Pancreas (tissue), 10 donors: ENCODE data around the gene MYBPH. TPM values are rescaled to one million over a fixed set of nuclear protein-coding genes. Genes with fewer than 3 reads are reported as not detected.

Experiments used
- ATAC-seq, 4 donors: fragments of 200-7000 bp; cut with Tn5 transposase; one replicate each; pipeline versions ENCODE4 v1.8.0 to v1.9.1; 2020; ENCODE audit warnings: mild to moderate bottlenecking in 4 of 4, moderate library complexity in 4 of 4
- DNase-seq, 6 donors: peaks; one replicate each; pipeline ENCODE4 v3.0.0-alpha.2; 2020
- FAIRE-seq: peaks from 2 replicates; lab custom pipeline; 2012; peaks lifted over from hg19 to GRCh38; lab: Jason Lieb, UNC
- H3K27ac ChIP-seq, 4 donors: fragments of 200-600 bp; sonication (generic); 1 replicate in 3 of 4; 2 replicates in 1 of 4; pipeline versions ENCODE4 v1.5.0 to v1.8.0; 2020
- H3K27me3 ChIP-seq, 4 donors: fragments of 200-600 bp; one replicate each; pipeline ENCODE4 v1.8.0; 2021
- H3K36me3 ChIP-seq, 3 donors: fragments of 200-600 bp; sonication (generic) in 1 of 3; one replicate each; pipeline versions ENCODE4 v1.5.0 to v1.8.0; 2020 to 2021
- H3K4me1 ChIP-seq, 3 donors: fragments of 200-600 bp; one replicate each; pipeline ENCODE4 v1.8.0; 2021
- H3K4me3 ChIP-seq, 4 donors: fragments of 200-600 bp; sonication (generic) in 2 of 4; one replicate each; pipeline versions ENCODE4 v1.5.0 to v1.8.0; 2020 to 2021
- H3K9me3 ChIP-seq, 4 donors: fragments of 200-600 bp; one replicate each; pipeline ENCODE4 v1.8.0; 2021
- WGBS, 2 donors: extraction: QIAGEN DNeasy Blood & Tissue Kit; methylation state at CpG; one replicate each; pipeline ENCODE4 v1.1.7; 2013; 5-methylcytosine and 5-hydroxymethylcytosine counted together
- intact Hi-C, 3 donors: fragments of 100-400 bp; cut with DNase I; formaldehyde crosslinking; loops; one replicate each; pipeline versions ENCODE4 v1.11.1 to v1.14.2; 2022
- polyA plus RNA-seq, 2 donors: library from polyadenylated mRNA; stranded (reverse); fragments of 200-250 nt; gene quantifications; one replicate each; pipeline ENCODE4 v1.2.3, GENCODE V29; 2013
- total RNA-seq, 6 donors: library from RNA; stranded (reverse); fragmentation: NEBNext Ultra II Directional in 4 of 6; extraction: Animal tissue kit (Norgen Biotek cat#: 25700) in 4 of 6; gene quantifications; one replicate each; pipeline versions ENCODE4 v1.2.1 to v1.2.4, GENCODE V29; 2021 to 2023
- TF ChIP-seq, protein P1 (sequence below), 4 donors: fragments of 200-600 bp; sonication (generic) in 3 of 4; IDR thresholded peaks; one replicate each; pipeline versions ENCODE4 v1.5.0 to v1.8.0; 2021; ENCODE audit warnings: antibody characterized with exemption in 4 of 4
- donor health status: healthy with polysubstance abuse.
- donor health status: DM: no; HTN: no; CAD: no; lungs with moderate emphysema.
- donor health status: DM: no; HTN: no; CAD: no.
- donor health status: control.
- donor health status: control.
- donor health status: Bipolar disorder and iron deficiency.
- donor health status: DM: yes; HTN: yes; CAD: no.
- donor health status: DM: no; HTN: no; CAD: no.
- donor health status: DM: no; HTN: no; CAD: no.
- donor health status: DM: yes; HTN: yes; CAD: no.

Gene MYBPH
- total and polyA plus RNA-seq, 8 donors = not detected

DNA sequence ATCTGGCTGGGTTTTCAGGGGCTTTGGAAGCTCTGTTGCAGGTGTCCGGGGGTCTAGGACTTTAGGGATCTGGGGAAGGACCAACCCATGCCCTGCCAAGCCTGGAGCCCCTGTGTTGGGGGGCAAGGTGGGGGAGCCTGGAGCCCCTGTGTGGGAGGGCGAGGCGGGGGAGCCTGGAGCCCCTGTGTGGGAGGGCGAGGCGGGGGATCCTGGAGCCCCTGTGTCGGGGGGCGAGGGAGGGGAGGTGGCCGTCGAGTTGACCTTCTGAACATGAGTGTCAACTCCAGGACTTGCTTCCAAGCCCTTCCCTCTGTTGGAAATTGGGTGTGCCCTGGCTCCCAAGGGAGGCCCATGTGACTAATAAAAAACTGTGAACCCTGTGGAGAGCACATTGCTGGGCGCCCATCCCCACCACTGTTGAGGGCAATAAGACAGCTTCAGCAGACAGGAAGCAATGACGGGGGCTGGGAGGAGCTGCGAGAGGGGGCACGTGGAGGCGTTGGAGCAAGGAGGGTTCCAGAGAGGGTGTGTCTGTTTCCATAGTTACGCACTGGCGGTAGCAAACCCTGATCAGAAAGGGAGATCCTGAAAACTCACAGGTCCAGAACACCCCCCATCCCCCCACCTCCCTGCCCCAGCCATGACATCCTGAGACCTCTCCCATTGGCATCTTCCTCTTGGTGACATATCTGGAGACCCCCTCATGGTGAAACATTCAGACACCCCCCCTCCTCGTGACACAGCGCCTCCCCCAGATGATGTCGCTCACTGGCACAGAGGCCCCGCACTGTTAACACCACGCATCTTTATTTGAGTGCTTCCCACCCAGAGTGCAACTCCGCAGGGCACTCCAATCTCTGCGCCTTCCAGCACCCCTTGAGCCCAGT lies 8.4 kb downstream of the MYBPH start:
- Histone ChIP-seq H3K4me3 (no peak overlapping the region), H3K36me3 (no peaks in the 10 kb centered on the region), H3K4me1 (no peaks in the 10 kb centered on the region), H3K27me3 (no peaks in the 10 kb centered on the region), H3K27ac (no peak overlapping the region), H3K9me3 (no peaks in the 10 kb centered on the region)
- ATAC-seq (no peak), DNase-seq (peak in 1 of 6 donors; percentile 43), FAIRE-seq (no peak)
- intact Hi-C loops = no loop called here
- TF ChIP-seq, protein P1, sequence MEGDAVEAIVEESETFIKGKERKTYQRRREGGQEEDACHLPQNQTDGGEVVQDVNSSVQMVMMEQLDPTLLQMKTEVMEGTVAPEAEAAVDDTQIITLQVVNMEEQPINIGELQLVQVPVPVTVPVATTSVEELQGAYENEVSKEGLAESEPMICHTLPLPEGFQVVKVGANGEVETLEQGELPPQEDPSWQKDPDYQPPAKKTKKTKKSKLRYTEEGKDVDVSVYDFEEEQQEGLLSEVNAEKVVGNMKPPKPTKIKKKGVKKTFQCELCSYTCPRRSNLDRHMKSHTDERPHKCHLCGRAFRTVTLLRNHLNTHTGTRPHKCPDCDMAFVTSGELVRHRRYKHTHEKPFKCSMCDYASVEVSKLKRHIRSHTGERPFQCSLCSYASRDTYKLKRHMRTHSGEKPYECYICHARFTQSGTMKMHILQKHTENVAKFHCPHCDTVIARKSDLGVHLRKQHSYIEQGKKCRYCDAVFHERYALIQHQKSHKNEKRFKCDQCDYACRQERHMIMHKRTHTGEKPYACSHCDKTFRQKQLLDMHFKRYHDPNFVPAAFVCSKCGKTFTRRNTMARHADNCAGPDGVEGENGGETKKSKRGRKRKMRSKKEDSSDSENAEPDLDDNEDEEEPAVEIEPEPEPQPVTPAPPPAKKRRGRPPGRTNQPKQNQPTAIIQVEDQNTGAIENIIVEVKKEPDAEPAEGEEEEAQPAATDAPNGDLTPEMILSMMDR (IDR thresholded peaks at IDR 0.05) = no peak
- WGBS, 2 donors = 81 to 86% methylated on average over 22 to 23 of the region's 23 CpGs

DNA sequence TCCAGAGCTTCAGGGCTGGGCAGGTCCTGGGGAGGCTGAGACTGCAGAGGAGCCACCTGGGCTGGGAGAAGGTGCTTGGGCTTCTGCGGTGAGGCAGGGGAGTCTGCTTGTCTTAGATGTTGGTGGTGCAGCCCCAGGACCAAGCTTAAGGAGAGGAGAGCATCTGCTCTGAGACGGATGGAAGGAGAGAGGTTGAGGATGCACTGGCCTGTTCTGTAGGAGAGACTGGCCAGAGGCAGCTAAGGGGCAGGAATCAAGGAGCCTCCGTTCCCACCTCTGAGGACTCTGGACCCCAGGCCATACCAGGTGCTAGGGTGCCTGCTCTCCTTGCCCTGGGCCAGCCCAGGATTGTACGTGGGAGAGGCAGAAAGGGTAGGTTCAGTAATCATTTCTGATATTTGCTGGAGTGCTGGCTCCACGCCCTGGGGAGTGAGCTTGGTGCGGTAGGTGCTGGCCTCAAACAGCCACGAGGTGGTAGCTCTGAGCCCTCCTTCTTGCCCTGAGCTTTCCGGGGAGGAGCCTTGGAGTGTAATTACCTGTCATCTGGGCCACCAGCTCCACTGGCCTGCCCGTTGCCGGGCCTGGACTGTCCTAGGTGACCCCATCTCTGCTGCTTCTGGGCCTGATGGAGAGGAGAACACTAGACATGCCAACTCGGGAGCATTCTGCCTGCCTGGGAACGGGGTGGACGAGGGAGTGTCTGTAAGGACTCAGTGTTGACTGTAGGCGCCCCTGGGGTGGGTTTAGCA lies 9.3 kb downstream of the MYBPH start:
- Histone ChIP-seq H3K36me3 (no peaks in the 10 kb centered on the region), H3K27ac (no peak overlapping the region), H3K27me3 (no peaks in the 10 kb centered on the region), H3K4me1 (no peaks in the 10 kb centered on the region), H3K9me3 (no peaks in the 10 kb centered on the region), H3K4me3 (no peak overlapping the region)
- WGBS, 2 donors = 42 to 44% methylated on average over 14 of the region's 14 CpGs
- DNase-seq = peak in 4 of 6 donors; percentile 29 to 69 (median 58)
- FAIRE-seq = no peak
- intact Hi-C loops = no loop called here
- TF ChIP-seq, protein P1 (IDR thresholded peaks at IDR 0.05) = peak in 1 of 4 donors; percentile 14
- peak; percentile 84 to 92 (median 88) for ATAC-seq

DNA sequence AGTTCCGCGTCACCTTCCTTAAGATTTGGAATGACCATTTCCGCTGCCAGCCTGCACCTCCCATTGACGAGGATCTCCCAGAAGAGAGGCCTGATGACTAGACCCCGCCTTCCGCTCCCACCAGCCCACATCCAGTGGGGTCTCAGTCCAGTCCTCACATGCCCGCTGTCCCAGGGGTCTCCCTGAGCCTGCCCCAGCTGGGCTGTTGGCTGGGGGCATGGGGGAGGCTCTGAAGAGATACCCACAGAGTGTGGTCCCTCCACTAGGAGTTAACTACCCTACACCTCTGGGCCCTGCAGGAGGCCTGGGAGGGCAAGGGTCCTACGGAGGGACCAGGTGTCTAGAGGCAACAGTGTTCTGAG lies 9.8 kb downstream of the MYBPH start:
- ATAC-seq = no peak
- no peak overlapping the region for H3K27ac ChIP-seq
- FAIRE-seq = no peak
- TF ChIP-seq, protein P1 (IDR thresholded peaks at IDR 0.05) = no peak
- H3K4me1 ChIP-seq = no peaks in the 10 kb centered on the region
- DNase-seq = no peak
- no peak overlapping the region for H3K4me3 ChIP-seq
- WGBS, 2 donors = 88 to 91% methylated on average over 8 of the region's 8 CpGs
- no peaks in the 10 kb centered on the region for H3K9me3 ChIP-seq
- intact Hi-C loops = no loop called here
- no peaks in the 10 kb centered on the region for H3K36me3 ChIP-seq
- no peaks in the 10 kb centered on the region for H3K27me3 ChIP-seq

DNA sequence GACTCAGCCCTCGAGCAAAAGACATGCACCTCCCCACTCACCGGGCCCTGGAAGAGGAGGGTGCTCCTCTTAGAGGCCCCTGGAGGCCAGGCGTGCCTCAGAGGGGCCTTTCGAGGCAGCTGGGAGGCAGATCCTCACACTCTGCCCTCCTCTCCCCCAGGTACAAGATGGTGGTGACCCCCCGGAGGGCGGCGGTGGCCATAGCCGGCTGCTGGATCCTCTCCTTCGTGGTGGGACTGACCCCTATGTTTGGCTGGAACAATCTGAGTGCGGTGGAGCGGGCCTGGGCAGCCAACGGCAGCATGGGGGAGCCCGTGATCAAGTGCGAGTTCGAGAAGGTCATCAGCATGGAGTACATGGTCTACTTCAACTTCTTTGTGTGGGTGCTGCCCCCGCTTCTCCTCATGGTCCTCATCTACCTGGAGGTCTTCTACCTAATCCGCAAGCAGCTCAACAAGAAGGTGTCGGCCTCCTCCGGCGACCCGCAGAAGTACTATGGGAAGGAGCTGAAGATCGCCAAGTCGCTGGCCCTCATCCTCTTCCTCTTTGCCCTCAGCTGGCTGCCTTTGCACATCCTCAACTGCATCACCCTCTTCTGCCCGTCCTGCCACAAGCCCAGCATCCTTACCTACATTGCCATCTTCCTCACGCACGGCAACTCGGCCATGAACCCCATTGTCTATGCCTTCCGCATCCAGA lies 10.4 kb downstream of the MYBPH start:
- no peaks in the 10 kb centered on the region for H3K9me3 ChIP-seq
- DNase-seq = no peak
- TF ChIP-seq, protein P1 (IDR thresholded peaks at IDR 0.05) = no peak
- H3K4me1 ChIP-seq = no peaks in the 10 kb centered on the region
- H3K4me3 ChIP-seq = no peak overlapping the region
- no peaks in the 10 kb centered on the region for H3K27me3 ChIP-seq
- no peaks in the 10 kb centered on the region for H3K36me3 ChIP-seq
- WGBS, 2 donors = 82 to 91% methylated on average over 28 of the region's 28 CpGs
- intact Hi-C loops = no loop called here
- H3K27ac ChIP-seq = no peak overlapping the region
- FAIRE-seq = no peak
- ATAC-seq = no peak
